Smooth muscle cell (in vitro differentiated cells): ENCODE measurements around the gene MLPH. TPM values are rescaled to one million over a fixed set of nuclear protein-coding genes. Genes with fewer than 3 reads are reported as not detected.
A peak's percentile ranks its signal among the peaks of the same experiment; 100 is the strongest.

Source experiments
- DNase-seq: peaks from one replicate; lab custom pipeline; 2025; ENCODE audit not compliant: unreplicated experiment; lab: John Stamatoyannopoulos, UW
- H2AFZ ChIP-seq: fragments of 200-600 bp; sonication (generic); 2 replicates; pipeline ENCODE4 v1.6.0; 2016; ENCODE audit warnings: antibody characterized with exemption, low read depth, mild to moderate bottlenecking
- H3F3A ChIP-seq: fragments of 200-600 bp; sonication (generic); 2 replicates; pipeline ENCODE4 v1.6.0; 2017; ENCODE audit warnings: antibody characterized with exemption, low read depth
- H3K27ac ChIP-seq: fragments of 200-600 bp; sonication (generic); 2 replicates; pipeline ENCODE4 v1.5.1; 2016; ENCODE audit warnings: low read depth, mild to moderate bottlenecking
- H3K27me3 ChIP-seq: fragments of 200-600 bp; sonication (generic); 2 replicates; pipeline ENCODE4 v1.6.1; 2016; ENCODE audit warnings: low read depth, mild to moderate bottlenecking
- H3K36me3 ChIP-seq: fragments of 200-600 bp; sonication (generic); 2 replicates; pipeline ENCODE4 v1.5.1; 2016; ENCODE audit warnings: low read depth
- H3K4me1 ChIP-seq: fragments of 200-600 bp; sonication (generic); 2 replicates; pipeline ENCODE4 v1.5.1; 2016; ENCODE audit warnings: low read depth
- H3K4me2 ChIP-seq: fragments of 200-600 bp; sonication (generic); 2 replicates; pipeline ENCODE4 v1.6.0; 2016; ENCODE audit warnings: mild to moderate bottlenecking
- H3K4me3 ChIP-seq: fragments of 200-600 bp; sonication (generic); 2 replicates; pipeline ENCODE4 v1.5.1; 2016; ENCODE audit warnings: mild to moderate bottlenecking
- H3K79me2 ChIP-seq: fragments of 200-600 bp; sonication (generic); 2 replicates; pipeline ENCODE4 v1.6.0; 2016; ENCODE audit warnings: low read depth, mild to moderate bottlenecking
- H3K9ac ChIP-seq: fragments of 200-600 bp; sonication (generic); 2 replicates; pipeline ENCODE4 v1.6.0; 2016; ENCODE audit warnings: low read depth
- H3K9me3 ChIP-seq: fragments of 200-600 bp; sonication (generic); replicated peaks from 2 replicates; pipeline ENCODE4 v1.5.1; 2016; ENCODE audit warnings: low read depth
- H4K20me1 ChIP-seq: fragments of 200-600 bp; sonication (generic); 2 replicates; pipeline ENCODE4 v1.6.0; 2016; ENCODE audit warnings: low read depth
- CTCF ChIP-seq: fragments of 200-600 bp; sonication (generic); IDR thresholded peaks from 2 replicates; pipeline ENCODE4 v1.5.1; 2017; ENCODE audit warnings: borderline replicate concordance, mild to moderate bottlenecking, antibody characterized with exemption; ENCODE audit not compliant: insufficient read depth, poor library complexity, severe bottlenecking
- WGBS: methylation state at CpG from one replicate; pipeline ENCODE4 v1.1.7; 2016; ENCODE audit warnings: low lambda C conversion rate; 5-methylcytosine and 5-hydroxymethylcytosine counted together
- polyA plus RNA-seq: library from polyadenylated mRNA; unstranded; fragments of >200 nt; fragmentation: Nextera tagmentation; extraction: Ambion mirVana; gene quantifications from 2 replicates; pipeline ENCODE4 v1.2.1, GENCODE V29; 2016
- total RNA-seq: library from RNA; depleted of rRNA; stranded (reverse); fragments of >200 nt; gene quantifications from 2 replicates; pipeline ENCODE4 v1.2.3, GENCODE V29; 2014

The MLPH gene
- total and polyA plus RNA-seq, 2 experiments from 2014 or later: 32.8 to 36.4 TPM

- Histone ChIP-seq H3K9ac (no peak overlapping the region), H3K27ac (no peak overlapping the region), H4K20me1 (no peaks in the 10 kb centered on the region), H3K9me3 (no peaks in the 10 kb centered on the region), H3K27me3 (no peaks in the 10 kb centered on the region), H3K4me3 (no peak overlapping the region), H3K79me2 (peaks cover 4% of the 10 kb centered on the region), H3K4me1 (no peaks in the 10 kb centered on the region), H3K4me2 (no peak overlapping the region), H3F3A (peaks cover 3% of the 10 kb centered on the region), H2AFZ (no peak overlapping the region), H3K36me3 (no peaks in the 10 kb centered on the region)
- WGBS: 95% methylated on average over 21 of the region's 21 CpGs
- no peak for DNase-seq
- no peak for TF ChIP-seq CTCF
Observed at GRCh38 chr2:237510502-237511217, 23.6 kb downstream of the MLPH start.

DNA sequence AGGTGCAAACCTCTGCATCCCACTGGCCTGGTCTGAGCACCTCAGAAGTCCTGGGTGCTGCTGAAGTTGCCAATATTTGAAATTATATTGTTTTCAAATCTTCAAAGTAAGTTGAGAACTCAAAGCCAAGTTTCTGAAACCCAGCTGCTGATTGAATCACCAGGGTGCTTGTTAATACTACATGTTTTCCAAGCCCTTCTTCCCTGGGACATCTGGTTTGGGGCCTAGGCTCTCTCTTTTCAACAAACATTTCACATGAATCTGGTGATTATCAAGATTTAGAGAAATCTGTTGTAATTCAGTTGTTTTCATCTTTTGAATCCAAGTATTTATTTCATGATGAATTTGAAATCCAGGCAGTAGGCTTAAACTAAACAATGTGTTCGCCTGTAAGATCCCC, 24.4 kb downstream of the MLPH start:
- no peak for DNase-seq
- Histone ChIP-seq H2AFZ (no peak overlapping the region), H3F3A (peaks cover 3% of the 10 kb centered on the region), H3K4me3 (no peak overlapping the region), H3K27me3 (no peaks in the 10 kb centered on the region), H3K9ac (no peak overlapping the region), H4K20me1 (no peaks in the 10 kb centered on the region), H3K36me3 (no peaks in the 10 kb centered on the region), H3K4me1 (no peaks in the 10 kb centered on the region), H3K27ac (peak overlapping the region; percentile 26), H3K9me3 (no peaks in the 10 kb centered on the region), H3K79me2 (peaks cover 4% of the 10 kb centered on the region), H3K4me2 (no peak overlapping the region)
- 48% methylated on average over 1 of the region's 1 CpG for WGBS
- no peak for TF ChIP-seq CTCF

GRCh38 chr2:237511885-237512405, 24.9 kb downstream of the MLPH start:
- H3F3A ChIP-seq: peaks cover 3% of the 10 kb centered on the region
- no peaks in the 10 kb centered on the region for H3K9me3 ChIP-seq
- peak overlapping the region; percentile 26 for H3K27ac ChIP-seq
- WGBS: 95% methylated on average over 17 of the region's 17 CpGs
- H3K4me1 ChIP-seq: no peaks in the 10 kb centered on the region
- TF ChIP-seq CTCF: no peak
- no peak for DNase-seq
- no peak overlapping the region for H3K9ac ChIP-seq
- no peaks in the 10 kb centered on the region for H3K27me3 ChIP-seq
- H2AFZ ChIP-seq: no peak overlapping the region
- H3K36me3 ChIP-seq: no peaks in the 10 kb centered on the region
- no peaks in the 10 kb centered on the region for H4K20me1 ChIP-seq
- no peak overlapping the region for H3K4me2 ChIP-seq
- H3K4me3 ChIP-seq: no peak overlapping the region
- peaks cover 4% of the 10 kb centered on the region for H3K79me2 ChIP-seq
